GM21360 (cell line): ENCODE measurements around the gene TRIM50.
"Not testable (repeated sequence)": the region's sequence is repeated elsewhere in the genome, so short reads cannot be mapped to it uniquely, and the experiment has no call there.

Experiments
- ATAC-seq: cut with Tn5 transposase; IDR thresholded peaks from one replicate; pipeline ENCODE4 v1.9.1; 2021; ENCODE audit warnings: mild to moderate bottlenecking, moderate library complexity; ENCODE audit not compliant: unreplicated experiment

The TRIM50 gene

GRCh38 chr7:73350306-73351068, 22.6 kb upstream of the TRIM50 start:
- no peak for ATAC-seq

- ATAC-seq: no peak
Observed at GRCh38 chr7:73349763-73350162, 21.9 kb upstream of the TRIM50 start.

GRCh38 chr7:73345951-73346350, 18.1 kb upstream of the TRIM50 start:
- no peak for ATAC-seq

- ATAC-seq: no peak
Observed at GRCh38 chr7:73345538-73345937, 17.7 kb upstream of the TRIM50 start.

GRCh38 chr7:73343671-73344380, 15.9 kb upstream of the TRIM50 start:
- ATAC-seq: no peak

GRCh38 chr7:73342645-73343044, 14.8 kb upstream of the TRIM50 start:
- ATAC-seq: no peak

GRCh38 chr7:73341877-73342276, 14.0 kb upstream of the TRIM50 start:
- ATAC-seq: no peak

GRCh38 chr7:73340514-73340913, 12.6 kb upstream of the TRIM50 start:
- no peak for ATAC-seq

GRCh38 chr7:73338321-73338720, 10.4 kb upstream of the TRIM50 start:
- ATAC-seq: no peak

- no peak for ATAC-seq
Observed at GRCh38 chr7:73332447-73332846, 4.6 kb upstream of the TRIM50 start.

- no peak for ATAC-seq
Observed at GRCh38 chr7:73330772-73331171, 2.9 kb upstream of the TRIM50 start.

GRCh38 chr7:73329861-73330581, 2.1 kb upstream of the TRIM50 start:
- no peak for ATAC-seq

GRCh38 chr7:73328696-73329095, 814 bp upstream of the TRIM50 start:
- ATAC-seq: no peak

- not testable (repeated sequence) for ATAC-seq
Observed at GRCh38 chr7:73327449-73327848, 433 bp downstream of the TRIM50 start.

- ATAC-seq: not testable (repeated sequence)
Observed at GRCh38 chr7:73325424-73325823, 2.5 kb downstream of the TRIM50 start.

- ATAC-seq: not testable (repeated sequence)
Observed at GRCh38 chr7:73324081-73324845, 3.6 kb downstream of the TRIM50 start.

GRCh38 chr7:73323434-73324080, 4.3 kb downstream of the TRIM50 start:
- ATAC-seq: not testable (repeated sequence)

- ATAC-seq: not testable (repeated sequence)
Observed at GRCh38 chr7:73320009-73320408, 7.9 kb downstream of the TRIM50 start.

GRCh38 chr7:73319541-73319940, 8.3 kb downstream of the TRIM50 start:
- ATAC-seq: not testable (repeated sequence)

GRCh38 chr7:73318656-73319204, 9.2 kb downstream of the TRIM50 start:
- not testable (repeated sequence) for ATAC-seq
